ENCODE data around the gene KAT8. TPM values are rescaled to one million over a fixed set of nuclear protein-coding genes. Genes with fewer than 3 reads are reported as not detected.

KAT8 gene
- total and polyA plus RNA-seq, 2 of the 13 experiments (the other 11 are each of a cell fraction or from before 2014, with no cell fraction given): 79.0 to 84.2 TPM

DNA sequence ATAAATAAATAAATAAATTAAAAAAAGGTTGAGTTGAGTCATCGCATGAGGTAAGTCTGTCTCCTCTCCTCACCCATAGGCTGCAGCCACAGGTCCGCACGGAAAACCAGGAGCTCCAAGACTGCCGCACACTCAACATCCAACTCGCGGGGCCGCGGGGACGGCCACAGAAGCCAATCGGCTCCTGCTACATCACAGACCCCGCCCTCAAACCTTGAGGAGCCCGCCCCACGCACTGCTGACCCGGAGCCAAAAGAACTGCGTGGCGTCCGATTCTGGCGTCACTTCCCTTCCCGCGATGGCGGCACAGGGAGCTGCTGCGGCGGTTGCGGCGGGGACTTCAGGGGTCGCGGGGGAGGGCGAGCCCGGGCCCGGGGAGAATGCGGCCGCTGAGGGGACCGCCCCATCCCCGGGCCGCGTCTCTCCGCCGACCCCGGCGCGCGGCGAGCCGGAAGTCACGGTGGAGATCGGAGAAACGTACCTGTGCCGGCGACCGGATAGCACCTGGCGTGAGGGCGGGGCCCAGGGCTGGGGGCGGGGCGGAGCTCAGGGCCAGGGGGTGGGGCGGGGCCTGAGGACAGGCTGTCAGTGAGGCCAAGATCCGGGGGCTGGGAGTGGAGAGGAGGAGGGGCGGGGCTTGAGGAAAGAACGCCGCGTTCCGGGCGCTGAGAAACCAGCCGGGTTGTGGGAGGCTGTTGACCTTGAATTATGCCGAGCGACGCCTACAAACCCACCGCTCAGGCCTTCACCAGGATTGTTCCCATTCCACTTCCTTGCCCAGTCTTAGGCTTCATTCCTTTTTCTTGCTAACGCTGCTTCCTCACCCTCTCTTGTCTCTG, at the start of gene KAT8 (continued):
- TF ChIP-seq FOXP4 (CRISPR knock-in tag; IDR thresholded peaks at IDR 0.05) (peak; percentile 25; the same call in 1 of the 2 replicates), IKZF5 (CRISPR knock-in tag; IDR thresholded peaks at IDR 0.05) (peak; percentile 77; the same call in 1 of the 2 replicates), NBN (conservative IDR thresholded peaks at IDR 0.05) (no peak), MYC (CRISPR knock-in tag; IDR thresholded peaks at IDR 0.05; ENCODE audit: borderline replicate concordance) (peak; percentile 79), POLR2G (IDR thresholded peaks at IDR 0.05; ENCODE audit: low read depth, low read length) (peak; percentile 95), AGO2 (optimal IDR thresholded peaks at IDR 0.05; ENCODE audit: low read depth, low read length) (peak; percentile 87), ZNF639 (CRISPR knock-in tag; conservative IDR thresholded peaks at IDR 0.05) (peak; percentile 97), ZNF343 (CRISPR knock-in tag; IDR thresholded peaks at IDR 0.05) (peak; percentile 85; the same call in 1 of the 2 replicates), FUBP1 (CRISPR knock-in tag; IDR thresholded peaks at IDR 0.05; ENCODE audit: borderline replicate concordance) (0 out of 2 replicates have a peak, but pooled peaks have one; percentile 44), SOX6 (IDR thresholded peaks at IDR 0.05) (no peak), SOX6 (CRISPR knock-in tag; IDR thresholded peaks at IDR 0.05) (peak; percentile 38; the same call in 1 of the 2 replicates), CREM (IDR thresholded peaks at IDR 0.05) (peak; percentile 97), CREM (CRISPR knock-in tag; IDR thresholded peaks at IDR 0.05) (peak; percentile 84), ZNF790 (CRISPR knock-in tag; IDR thresholded peaks at IDR 0.05; ENCODE audit: borderline replicate concordance) (peak; percentile 50; the same call in 1 of the 2 replicates), SAP130 (CRISPR knock-in tag; IDR thresholded peaks at IDR 0.05; ENCODE audit: low read depth) (peak; percentile 91)
- TF ChIP-seq, protein P1, sequence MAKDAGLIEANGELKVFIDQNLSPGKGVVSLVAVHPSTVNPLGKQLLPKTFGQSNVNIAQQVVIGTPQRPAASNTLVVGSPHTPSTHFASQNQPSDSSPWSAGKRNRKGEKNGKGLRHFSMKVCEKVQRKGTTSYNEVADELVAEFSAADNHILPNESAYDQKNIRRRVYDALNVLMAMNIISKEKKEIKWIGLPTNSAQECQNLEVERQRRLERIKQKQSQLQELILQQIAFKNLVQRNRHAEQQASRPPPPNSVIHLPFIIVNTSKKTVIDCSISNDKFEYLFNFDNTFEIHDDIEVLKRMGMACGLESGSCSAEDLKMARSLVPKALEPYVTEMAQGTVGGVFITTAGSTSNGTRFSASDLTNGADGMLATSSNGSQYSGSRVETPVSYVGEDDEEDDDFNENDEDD (CRISPR knock-in tag; IDR thresholded peaks at IDR 0.05; ENCODE audit: borderline replicate concordance): peak; percentile 87
- TF ChIP-seq, protein P2, sequence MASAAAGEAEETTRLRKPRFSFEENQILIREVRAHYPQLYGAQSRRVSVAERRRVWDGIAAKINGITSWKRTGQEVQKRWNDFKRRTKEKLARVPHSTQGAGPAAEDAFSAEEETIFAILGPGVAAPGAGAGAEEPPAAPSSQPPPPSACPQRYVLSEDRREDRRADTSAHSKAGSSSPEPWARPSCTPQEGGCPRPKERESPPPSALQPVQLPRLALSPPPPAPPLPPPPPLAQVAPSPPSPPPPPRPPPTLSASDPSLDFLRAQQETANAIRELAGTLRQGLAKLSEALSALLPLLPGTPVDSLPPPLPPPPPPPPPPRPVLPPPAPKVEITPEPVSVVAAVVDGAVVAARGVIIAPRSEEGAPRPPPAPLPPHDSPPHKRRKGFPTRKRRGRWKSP (CRISPR knock-in tag; IDR thresholded peaks at IDR 0.05): peak; percentile 62; the same call in 1 of the 2 replicates
- TF ChIP-seq, protein P3, sequence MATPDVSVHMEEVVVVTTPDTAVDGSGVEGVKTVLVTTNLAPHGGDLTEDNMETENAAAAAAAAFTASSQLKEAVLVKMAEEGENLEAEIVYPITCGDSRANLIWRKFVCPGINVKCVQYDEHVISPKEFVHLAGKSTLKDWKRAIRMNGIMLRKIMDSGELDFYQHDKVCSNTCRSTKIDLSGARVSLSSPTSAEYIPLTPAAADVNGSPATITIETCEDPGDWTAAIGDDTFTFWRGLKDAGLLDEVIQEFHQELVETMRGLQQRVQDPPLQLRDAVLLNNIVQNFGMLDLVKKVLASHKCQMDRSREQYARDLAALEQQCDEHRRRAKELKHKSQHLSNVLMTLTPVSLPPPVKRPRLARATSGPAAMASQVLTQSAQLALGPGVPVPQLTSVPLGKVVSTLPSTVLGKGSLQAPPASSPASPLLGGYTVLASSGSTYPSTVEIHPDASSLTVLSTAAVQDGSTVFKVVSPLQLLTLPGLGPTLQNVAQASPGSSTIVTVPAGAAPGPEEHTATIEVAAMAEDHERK (CRISPR knock-in tag; IDR thresholded peaks at IDR 0.05; ENCODE audit: low read depth): peak; percentile 93

Data from HepG2 (cell line).